ENCODE measurements around the gene LARP4.

LARP4 gene

GRCh38 chr12:50504798-50505674 is 104.4 kb downstream of the LARP4 start, which contains the start of gene DIP2B:
Gene DIP2B, plus strand, starts transcription at chr12:50504985. Its CDS starts 156 bp downstream, at chr12:50505141.
- H3K4me3 ChIP-seq (ENCODE audit: low read length) = peak within 1 kb of the TSS; percentile 87
- peaks cover 3% of the 10 kb centered on the region; the same call in 1 of the 2 replicates for H3K9me3 ChIP-seq (ENCODE audit: insufficient read depth, low read depth, low read length)

GRCh38 chr12:50505675-50506530 is 105.2 kb downstream of the LARP4 start:
- Histone ChIP-seq H3K4me3 (ENCODE audit: low read length) (peak overlapping the region; percentile 87), H3K9ac (ENCODE audit: low read depth, low read length) (peak overlapping the region; percentile 90), H3K4me1 (ENCODE audit: insufficient read depth, low read length) (peaks cover 8% of the 10 kb centered on the region; the same call in 1 of the 2 replicates), H3K9me3 (ENCODE audit: insufficient read depth, low read depth, low read length) (no peaks in the 10 kb centered on the region), H3K27ac (ENCODE audit: low read length) (no peak overlapping the region), H3K36me3 (ENCODE audit: insufficient read depth, low read depth, low read length) (no peaks in the 10 kb centered on the region), H3K27me3 (ENCODE audit: insufficient read depth, low read length) (no peaks in the 10 kb centered on the region)

More at GRCh38 chr12:50504798-50505674, 104.4 kb downstream of the LARP4 start, which contains the start of gene DIP2B:
- H3K27me3 ChIP-seq (ENCODE audit: insufficient read depth, low read length) = no peaks in the 10 kb centered on the region
- peaks cover 8% of the 10 kb centered on the region; the same call in 1 of the 2 replicates for H3K4me1 ChIP-seq (ENCODE audit: insufficient read depth, low read length)
- peak within 1 kb of the TSS; percentile 39 for H3K27ac ChIP-seq (ENCODE audit: low read length)
- H3K36me3 ChIP-seq (ENCODE audit: insufficient read depth, low read depth, low read length) = no peaks in the 10 kb centered on the region
- peak within 1 kb of the TSS; percentile 90 for H3K9ac ChIP-seq (ENCODE audit: low read depth, low read length)

GRCh38 chr12:50506753-50507473 is 106.2 kb downstream of the LARP4 start:
- Histone ChIP-seq H3K27ac (ENCODE audit: low read length) (no peak overlapping the region), H3K36me3 (ENCODE audit: insufficient read depth, low read depth, low read length) (no peaks in the 10 kb centered on the region), H3K9me3 (ENCODE audit: insufficient read depth, low read depth, low read length) (no peaks in the 10 kb centered on the region), H3K4me3 (ENCODE audit: low read length) (peak overlapping the region; percentile 87; the same call in 1 of the 2 replicates), H3K9ac (ENCODE audit: low read depth, low read length) (peak overlapping the region; percentile 7; the same call in 1 of the 2 replicates), H3K27me3 (ENCODE audit: insufficient read depth, low read length) (no peaks in the 10 kb centered on the region), H3K4me1 (ENCODE audit: insufficient read depth, low read length) (peaks cover 8% of the 10 kb centered on the region; the same call in 1 of the 2 replicates)

- Histone ChIP-seq H3K4me3 (ENCODE audit: low read length) (no peak overlapping the region), H3K27ac (ENCODE audit: low read length) (no peak overlapping the region), H3K27me3 (ENCODE audit: insufficient read depth, low read length) (no peaks in the 10 kb centered on the region), H3K4me1 (ENCODE audit: insufficient read depth, low read length) (peaks cover 8% of the 10 kb centered on the region; the same call in 1 of the 2 replicates), H3K9ac (ENCODE audit: low read depth, low read length) (no peak overlapping the region), H3K9me3 (ENCODE audit: insufficient read depth, low read depth, low read length) (no peaks in the 10 kb centered on the region), H3K36me3 (ENCODE audit: insufficient read depth, low read depth, low read length) (no peaks in the 10 kb centered on the region)
Measured at GRCh38 chr12:50507474-50507838, 106.8 kb downstream of the LARP4 start.

- H3K27ac ChIP-seq (ENCODE audit: low read length) = no peak overlapping the region
- no peaks in the 10 kb centered on the region for H3K27me3 ChIP-seq (ENCODE audit: insufficient read depth, low read length)
- H3K9me3 ChIP-seq (ENCODE audit: insufficient read depth, low read depth, low read length) = no peaks in the 10 kb centered on the region
- no peak overlapping the region for H3K9ac ChIP-seq (ENCODE audit: low read depth, low read length)
- peaks cover 8% of the 10 kb centered on the region; the same call in 1 of the 2 replicates for H3K4me1 ChIP-seq (ENCODE audit: insufficient read depth, low read length)
- no peak overlapping the region for H3K4me3 ChIP-seq (ENCODE audit: low read length)
- no peaks in the 10 kb centered on the region for H3K36me3 ChIP-seq (ENCODE audit: insufficient read depth, low read depth, low read length)
Measured at GRCh38 chr12:50507930-50508329, 107.2 kb downstream of the LARP4 start.

DNA sequence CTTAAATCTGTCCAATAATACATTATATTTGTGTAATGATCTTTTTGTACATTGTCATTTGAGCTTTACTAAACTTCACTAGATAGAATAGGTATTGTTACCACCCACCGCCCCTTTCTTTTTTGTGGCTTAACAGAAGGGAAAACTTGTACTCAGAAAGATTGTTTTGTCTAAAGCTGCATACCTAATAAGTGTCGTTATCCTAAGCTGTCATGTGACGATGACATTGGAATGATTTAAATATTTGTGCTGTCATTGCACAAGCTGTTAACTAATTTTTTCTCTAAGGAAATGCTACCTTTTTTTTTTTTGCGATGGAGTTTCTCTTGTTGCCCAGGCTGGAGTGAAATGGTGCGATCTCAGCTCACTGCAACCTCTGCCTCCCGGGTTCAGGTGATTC is 107.7 kb downstream of the LARP4 start:
- Histone ChIP-seq H3K36me3 (ENCODE audit: insufficient read depth, low read depth, low read length) (no peaks in the 10 kb centered on the region), H3K9ac (ENCODE audit: low read depth, low read length) (no peak overlapping the region), H3K9me3 (ENCODE audit: insufficient read depth, low read depth, low read length) (no peaks in the 10 kb centered on the region), H3K27ac (ENCODE audit: low read length) (no peak overlapping the region), H3K27me3 (ENCODE audit: insufficient read depth, low read length) (no peaks in the 10 kb centered on the region), H3K4me3 (ENCODE audit: low read length) (no peak overlapping the region), H3K4me1 (ENCODE audit: insufficient read depth, low read length) (peaks cover 8% of the 10 kb centered on the region; the same call in 1 of the 2 replicates)

GRCh38 chr12:50508970-50509663 is 108.4 kb downstream of the LARP4 start:
- no peaks in the 10 kb centered on the region for H3K27me3 ChIP-seq (ENCODE audit: insufficient read depth, low read length)
- no peaks in the 10 kb centered on the region for H3K36me3 ChIP-seq (ENCODE audit: insufficient read depth, low read depth, low read length)
- H3K4me3 ChIP-seq (ENCODE audit: low read length) = no peak overlapping the region
- peaks cover 8% of the 10 kb centered on the region; the same call in 1 of the 2 replicates for H3K4me1 ChIP-seq (ENCODE audit: insufficient read depth, low read length)
- no peak overlapping the region for H3K9ac ChIP-seq (ENCODE audit: low read depth, low read length)
- H3K9me3 ChIP-seq (ENCODE audit: insufficient read depth, low read depth, low read length) = no peaks in the 10 kb centered on the region
- no peak overlapping the region for H3K27ac ChIP-seq (ENCODE audit: low read length)

- Histone ChIP-seq H3K4me3 (ENCODE audit: low read length) (no peak overlapping the region), H3K4me1 (ENCODE audit: insufficient read depth, low read length) (peaks cover 7% of the 10 kb centered on the region; the same call in 1 of the 2 replicates), H3K9ac (ENCODE audit: low read depth, low read length) (no peak overlapping the region), H3K36me3 (ENCODE audit: insufficient read depth, low read depth, low read length) (no peaks in the 10 kb centered on the region), H3K27me3 (ENCODE audit: insufficient read depth, low read length) (no peaks in the 10 kb centered on the region), H3K27ac (ENCODE audit: low read length) (no peak overlapping the region), H3K9me3 (ENCODE audit: insufficient read depth, low read depth, low read length) (no peaks in the 10 kb centered on the region)
Measured at GRCh38 chr12:50514526-50515276, 114.0 kb downstream of the LARP4 start.

DNA sequence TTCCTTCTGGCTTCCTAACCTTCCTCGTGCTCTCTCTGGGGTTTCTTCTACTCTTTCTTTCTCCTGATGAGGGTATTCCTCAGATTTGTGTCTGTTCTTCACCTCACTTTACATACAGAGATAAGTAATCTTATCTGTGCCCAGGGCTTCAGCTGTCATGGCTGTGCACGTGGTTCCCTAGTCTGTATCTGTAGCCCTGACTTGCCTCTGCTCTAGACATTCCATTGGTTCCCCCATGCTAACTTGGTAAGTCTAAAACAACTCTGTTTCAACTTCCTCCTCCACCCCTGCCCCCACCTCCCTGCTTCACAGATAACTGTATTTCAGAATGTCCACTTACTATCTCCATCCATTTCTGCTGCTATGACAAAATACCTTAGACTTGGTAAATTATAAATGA is 114.9 kb downstream of the LARP4 start:
- Histone ChIP-seq H3K9me3 (ENCODE audit: insufficient read depth, low read depth, low read length) (no peaks in the 10 kb centered on the region), H3K36me3 (ENCODE audit: insufficient read depth, low read depth, low read length) (no peaks in the 10 kb centered on the region), H3K27me3 (ENCODE audit: insufficient read depth, low read length) (no peaks in the 10 kb centered on the region), H3K4me1 (ENCODE audit: insufficient read depth, low read length) (peaks cover 7% of the 10 kb centered on the region; the same call in 1 of the 2 replicates), H3K4me3 (ENCODE audit: low read length) (no peak overlapping the region), H3K27ac (ENCODE audit: low read length) (no peak overlapping the region), H3K9ac (ENCODE audit: low read depth, low read length) (no peak overlapping the region)

DNA sequence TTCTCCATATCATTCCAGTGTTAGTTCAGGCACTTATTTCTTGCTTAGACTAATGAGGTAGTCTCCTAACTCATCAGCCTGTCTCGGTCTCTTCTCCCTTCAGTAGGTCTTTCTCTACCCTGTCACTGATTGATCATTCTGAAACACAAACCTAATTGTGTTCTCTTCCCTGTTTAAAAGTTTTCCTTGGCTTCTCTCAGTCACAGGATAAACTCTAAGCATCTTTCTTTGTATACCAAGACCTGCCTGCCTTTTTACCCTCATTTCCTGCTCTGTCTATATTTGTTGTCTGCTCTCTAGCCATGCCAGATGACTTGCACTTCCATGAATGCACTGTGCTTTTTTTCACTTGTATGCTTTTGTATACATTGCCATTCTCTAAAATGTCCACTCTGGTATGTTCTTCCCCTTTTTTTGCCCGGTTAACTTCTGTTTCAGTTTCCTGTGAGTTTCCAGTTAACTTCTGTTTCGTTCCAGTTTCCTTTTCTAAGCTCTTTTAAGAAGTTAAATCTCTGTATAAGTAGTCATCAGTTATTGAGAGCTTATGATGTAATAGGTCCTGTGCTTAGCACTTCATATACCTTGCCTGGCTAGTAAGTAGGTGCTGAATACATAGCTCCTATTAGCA is 116.8 kb downstream of the LARP4 start:
- Histone ChIP-seq H3K9me3 (ENCODE audit: insufficient read depth, low read depth, low read length) (no peaks in the 10 kb centered on the region), H3K36me3 (ENCODE audit: insufficient read depth, low read depth, low read length) (no peaks in the 10 kb centered on the region), H3K9ac (ENCODE audit: low read depth, low read length) (no peak overlapping the region), H3K4me3 (ENCODE audit: low read length) (no peak overlapping the region), H3K4me1 (ENCODE audit: insufficient read depth, low read length) (peaks cover 7% of the 10 kb centered on the region; the same call in 1 of the 2 replicates), H3K27ac (ENCODE audit: low read length) (no peak overlapping the region), H3K27me3 (ENCODE audit: insufficient read depth, low read length) (no peaks in the 10 kb centered on the region)
